HepG2 (cell line): ENCODE measurements around the gene SLC20A1. TPM values are rescaled to one million over a fixed set of nuclear protein-coding genes. Genes with fewer than 3 reads are reported as not detected.

Experiments used
- CHD4 ChIP-seq: fragments of 200-600 bp; sonication (generic); IDR thresholded peaks from 2 replicates; pipeline ENCODE4 v1.7.0; 2017; ENCODE audit warnings: mild to moderate bottlenecking, low read length, borderline replicate concordance
- GABPA ChIP-seq, 2 experiments: IDR thresholded peaks; 2 replicates each; pipeline ENCODE4 v1.6.1; 2011 to 2016; ENCODE audit warnings: low read depth in 2 of 2, low read length in 1 of 2, missing biosample characterization in 1 of 2, missing genetic modification characterization in 1 of 2
- HNRNPL ChIP-seq: fragments of 200-400 bp; formaldehyde crosslinking; IDR thresholded peaks from 2 replicates; pipeline ENCODE4 v1.6.1; 2017; ENCODE audit warnings: mild to moderate bottlenecking, low read depth, low read length
- HNRNPUL1 ChIP-seq: fragments of 200-400 bp; formaldehyde crosslinking; IDR thresholded peaks from 2 replicates; pipeline ENCODE4 v1.6.1; 2017; ENCODE audit warnings: low read depth, mild to moderate bottlenecking, low read length, moderate library complexity
- MTERF4 ChIP-seq: sonication (generic); formaldehyde crosslinking; IDR thresholded peaks from 2 replicates; pipeline ENCODE4 v1.8.0; 2023; ENCODE audit warnings: mild to moderate bottlenecking, missing genetic modification reagents
- NFE2 ChIP-seq: sonication (generic); formaldehyde crosslinking; IDR thresholded peaks from 2 replicates; pipeline ENCODE4 v1.4.0; 2020; ENCODE audit warnings: missing genetic modification reagents
- POLR2A ChIP-seq, 2 experiments: IDR thresholded peaks; 2 replicates each; pipeline ENCODE4 v1.6.1; 2011; ENCODE audit warnings: low read depth in 2 of 2, low read length in 2 of 2, mild to moderate bottlenecking in 1 of 2, moderate library complexity in 1 of 2; ENCODE audit not compliant: insufficient read depth in 1 of 2
- PRDM10 ChIP-seq: sonication (generic); formaldehyde crosslinking; IDR thresholded peaks from 2 replicates; pipeline ENCODE4 v1.4.0; 2020; ENCODE audit warnings: low read depth, missing genetic modification reagents
- SOX6 ChIP-seq, 2 experiments: fragments of 450-650 bp in 1 of 2; sonication (generic) in 1 of 2; formaldehyde crosslinking in 1 of 2; IDR thresholded peaks; 2 replicates each; pipeline versions ENCODE4 v1.4.0 to v1.6.1; 2017 to 2020; ENCODE audit warnings: antibody characterized with exemption in 1 of 2, mild to moderate bottlenecking in 1 of 2, missing genetic modification reagents in 1 of 2
- ZBTB1 ChIP-seq: sonication (generic); formaldehyde crosslinking; IDR thresholded peaks from 2 replicates; pipeline ENCODE4 v1.4.0; 2020; ENCODE audit warnings: missing genetic modification reagents, borderline replicate concordance
- ZBTB40 ChIP-seq, 2 experiments: fragments of 450-650 bp in 1 of 2; sonication (generic) in 1 of 2; formaldehyde crosslinking in 1 of 2; IDR thresholded peaks; 2 replicates each; pipeline versions ENCODE4 v1.6.1 to v1.8.0; 2016 to 2022; ENCODE audit warnings: antibody characterized with exemption in 1 of 2, mild to moderate bottlenecking in 1 of 2, missing genetic modification reagents in 1 of 2
- ZNF207 ChIP-seq: fragments of 450-650 bp; IDR thresholded peaks from 2 replicates; pipeline ENCODE4 v1.6.1; 2016; ENCODE audit warnings: antibody characterized with exemption, borderline replicate concordance
- ZNF230 ChIP-seq: sonication (generic); formaldehyde crosslinking; IDR thresholded peaks from 2 replicates; pipeline ENCODE4 v1.4.0; 2020; ENCODE audit warnings: mild to moderate bottlenecking, missing genetic modification reagents
- ZNF724P ChIP-seq: sonication (generic); formaldehyde crosslinking; IDR thresholded peaks from 2 replicates; pipeline ENCODE4 v1.8.0; 2022; ENCODE audit warnings: missing genetic modification reagents, borderline replicate concordance
- ZNF790 ChIP-seq: sonication (generic); formaldehyde crosslinking; IDR thresholded peaks from 2 replicates; pipeline ENCODE4 v1.8.0; 2022; ENCODE audit warnings: missing genetic modification reagents, mild to moderate bottlenecking, borderline replicate concordance
- ZNF792 ChIP-seq: IDR thresholded peaks from 2 replicates; pipeline ENCODE4 v1.6.1; 2016
- polyA plus RNA-seq, 8 experiments: library from polyadenylated mRNA; depleted of rRNA in 3 of 8; stranded (reverse) in 7 of 8; unstranded in 1 of 8; fragments of >200 nt; fragmentation: Illumina TruSeq in 4 of 8; extraction: Trizol in 4 of 8; gene quantifications; 2 replicates each; pipeline versions ENCODE4 v1.2.1 to v1.2.3, GENCODE V29; 2011 to 2016; ENCODE audit warnings: low read depth in 4 of 8, missing spikeins in 1 of 8, mixed read lengths in 1 of 8; ENCODE audit not compliant: insufficient read depth in 1 of 8
- total RNA-seq, 5 experiments: library from RNA; depleted of rRNA; stranded (reverse); fragments of >200 nt; fragmentation: Illumina TruSeq; extraction: Trizol; gene quantifications; 2 replicates each; pipeline ENCODE4 v1.2.3, GENCODE V29; 2016; ENCODE audit warnings: low read depth in 1 of 5

Gene SLC20A1
- total and polyA plus RNA-seq, 2 of the 13 experiments (the other 11 are each of a cell fraction or from before 2014, with no cell fraction given), result 54.0 to 85.9 TPM

GRCh38 chr2:112644933-112645309 lies 818 bp upstream of the SLC20A1 start (continued):
- no peak for TF ChIP-seq ZNF207
- TF ChIP-seq ZBTB1 (CRISPR knock-in tag), result no peak
- 0 out of 2 replicates have a peak, but pooled peaks have one; percentile 44 for TF ChIP-seq MTERF4
- no peak for TF ChIP-seq SOX6 (IDR thresholded peaks at IDR 0.05)
- no peak for TF ChIP-seq SOX6 (CRISPR knock-in tag; IDR thresholded peaks at IDR 0.05)
- TF ChIP-seq ZNF790 (CRISPR knock-in tag), result no peak
- 0 out of 2 replicates have a peak, but pooled peaks have one; percentile 67 for TF ChIP-seq ZNF230 (CRISPR knock-in tag)
- TF ChIP-seq CHD4, result 0 out of 2 replicates have a peak, but pooled peaks have one; percentile 17
- TF ChIP-seq PRDM10, result no peak
- TF ChIP-seq GABPA (IDR thresholded peaks at IDR 0.05; ENCODE audit: low read depth, low read length), result no peak
- no peak for TF ChIP-seq GABPA (CRISPR knock-in tag; IDR thresholded peaks at IDR 0.05; ENCODE audit: low read depth)
- no peak; the same call in 1 of the 2 replicates for TF ChIP-seq ZNF792 (CRISPR knock-in tag)
- no peak for TF ChIP-seq NFE2
- TF ChIP-seq HNRNPUL1, result no peak
- TF ChIP-seq ZBTB40 (IDR thresholded peaks at IDR 0.05), result no peak
- peak; percentile 43; the same call in 1 of the 2 replicates for TF ChIP-seq ZBTB40 (CRISPR knock-in tag; IDR thresholded peaks at IDR 0.05)
- TF ChIP-seq HNRNPL, result no peak
- TF ChIP-seq POLR2A (IDR thresholded peaks at IDR 0.05; ENCODE audit: insufficient read depth in 1 of 2, low read depth in 2 of 2, low read length in 2 of 2), result peak; percentile 21 to 81; a peak in 2 of 4 replicates
- no peak for TF ChIP-seq ZNF724P
